Activated CD8-positive, alpha-beta T cell treated with anti-CD3 and anti-CD28 coated beads for 36 hours (primary cell): ENCODE data around the gene ARHGEF28. TPM values are rescaled to one million over a fixed set of nuclear protein-coding genes. Genes with fewer than 3 reads are reported as not detected.

Source experiments
- ATAC-seq: fragments of 200-7000 bp; cut with Tn5 transposase; one replicate; pipeline ENCODE4 v1.10.0; 2021; ENCODE audit warnings: mild to moderate bottlenecking, moderate library complexity
- CTCF ChIA-PET: fragments of 350-600 bp; sonication (Branson Sonifier 250); formaldehyde crosslinking; loops from one replicate; lab custom pipeline; 2021; ENCODE audit warnings: antibody characterized with exemption; lab: Charles Lee
- POLR2A ChIA-PET: fragments of 350-600 bp; sonication (Branson Sonifier 250); formaldehyde crosslinking; loops from one replicate; lab custom pipeline; 2021; ENCODE audit warnings: antibody characterized with exemption; lab: Charles Lee
- DNase-seq: peaks from one replicate; pipeline ENCODE4 v3.0.0-alpha.2; 2020
- H3K27ac Mint-ChIP-seq: one replicate; pipeline ENCODE4 v1.8.0; 2021; ENCODE audit warnings: mild to moderate bottlenecking, mixed read lengths
- H3K27me3 Mint-ChIP-seq: one replicate; pipeline ENCODE4 v1.8.0; 2021; ENCODE audit warnings: mixed read lengths
- H3K36me3 Mint-ChIP-seq: one replicate; pipeline ENCODE4 v1.8.0; 2021; ENCODE audit warnings: low read depth, mixed read lengths
- H3K4me1 Mint-ChIP-seq: one replicate; pipeline ENCODE4 v1.8.0; 2021; ENCODE audit warnings: low read depth, mixed read lengths
- H3K4me3 Mint-ChIP-seq: one replicate; pipeline ENCODE4 v1.8.0; 2021; ENCODE audit warnings: mild to moderate bottlenecking, moderate library complexity, mixed read lengths
- H3K9me3 Mint-ChIP-seq: one replicate; pipeline ENCODE4 v1.8.0; 2021; ENCODE audit warnings: mixed read lengths
- intact Hi-C: fragments of 100-400 bp; cut with micrococcal nuclease; formaldehyde crosslinking; loops from one replicate; pipeline ENCODE4 v1.10.0; 2022
- total RNA-seq, 2 experiments: library from RNA; stranded (reverse); gene quantifications; one replicate each; pipeline ENCODE4 v1.2.3, GENCODE V29; 2021
- TF ChIP-seq, protein P1 (sequence below): fragments of 200-600 bp; IDR thresholded peaks from one replicate; pipeline ENCODE4 v1.8.0; 2022; ENCODE audit warnings: antibody characterized with exemption, mild to moderate bottlenecking

Gene ARHGEF28
- total RNA-seq, result under 1 TPM in 1 of 2 experiments, not detected in 1; 0.05 TPM

GRCh38 chr5:73625944-73626811, at the start of gene ARHGEF28:
TSS of gene ARHGEF28 (plus strand) at chr5:73626196. CDS start at chr5:73684852, 58,656 bp downstream.
- ATAC-seq, result peak; percentile 74

GRCh38 chr5:73582285-73583145, 43.5 kb upstream of the ARHGEF28 start:
- Mint-ChIP-seq H3K36me3 (peaks cover 30% of the 10 kb centered on the region), H3K4me1 (no peaks in the 10 kb centered on the region), H3K27me3 (no peaks in the 10 kb centered on the region), H3K9me3 (no peaks in the 10 kb centered on the region), H3K27ac (no peak overlapping the region), H3K4me3 (no peak overlapping the region)
- DNase-seq (no peak), ATAC-seq (no peak)
- intact Hi-C loops, result no loop called here
- CTCF ChIA-PET, result interaction anchor here (0.9 to 2.9 kb wide), 3 partner anchors 8 to 210 kb away, joined by 3 to 25 read pairs (median 7); no protein-coding TSS in a partner anchor
- TF ChIP-seq, protein P1, sequence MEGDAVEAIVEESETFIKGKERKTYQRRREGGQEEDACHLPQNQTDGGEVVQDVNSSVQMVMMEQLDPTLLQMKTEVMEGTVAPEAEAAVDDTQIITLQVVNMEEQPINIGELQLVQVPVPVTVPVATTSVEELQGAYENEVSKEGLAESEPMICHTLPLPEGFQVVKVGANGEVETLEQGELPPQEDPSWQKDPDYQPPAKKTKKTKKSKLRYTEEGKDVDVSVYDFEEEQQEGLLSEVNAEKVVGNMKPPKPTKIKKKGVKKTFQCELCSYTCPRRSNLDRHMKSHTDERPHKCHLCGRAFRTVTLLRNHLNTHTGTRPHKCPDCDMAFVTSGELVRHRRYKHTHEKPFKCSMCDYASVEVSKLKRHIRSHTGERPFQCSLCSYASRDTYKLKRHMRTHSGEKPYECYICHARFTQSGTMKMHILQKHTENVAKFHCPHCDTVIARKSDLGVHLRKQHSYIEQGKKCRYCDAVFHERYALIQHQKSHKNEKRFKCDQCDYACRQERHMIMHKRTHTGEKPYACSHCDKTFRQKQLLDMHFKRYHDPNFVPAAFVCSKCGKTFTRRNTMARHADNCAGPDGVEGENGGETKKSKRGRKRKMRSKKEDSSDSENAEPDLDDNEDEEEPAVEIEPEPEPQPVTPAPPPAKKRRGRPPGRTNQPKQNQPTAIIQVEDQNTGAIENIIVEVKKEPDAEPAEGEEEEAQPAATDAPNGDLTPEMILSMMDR, result no peak
- POLR2A ChIA-PET, result interaction anchor here (0.9 kb wide), 1 partner anchor 9 kb away, joined by 3 read pairs; no protein-coding TSS in a partner anchor

More at GRCh38 chr5:73625944-73626811, at the start of gene ARHGEF28:
- no peak within 1 kb of the TSS for H3K27ac Mint-ChIP-seq
- H3K4me1 Mint-ChIP-seq, result peaks cover 2% of the 10 kb centered on the region
- POLR2A ChIA-PET, result interaction anchor here (0.9 kb wide), 1 partner anchor 49 kb away, joined by 3 read pairs; no protein-coding TSS in a partner anchor
- TF ChIP-seq, protein P1, result no peak
- CTCF ChIA-PET, result interaction anchor here (0.8 to 1.4 kb wide), 5 partner anchors 10 to 167 kb away, joined by 3 to 4 read pairs (median 3); no protein-coding TSS in a partner anchor
- peak within 1 kb of the TSS; percentile 52 for H3K4me3 Mint-ChIP-seq
- DNase-seq, result peak; percentile 17
- no peaks in the 10 kb centered on the region for H3K9me3 Mint-ChIP-seq
- no peaks in the 10 kb centered on the region for H3K36me3 Mint-ChIP-seq
- H3K27me3 Mint-ChIP-seq, result peaks cover 43% of the 10 kb centered on the region
- intact Hi-C loops, result no loop called here

DNA sequence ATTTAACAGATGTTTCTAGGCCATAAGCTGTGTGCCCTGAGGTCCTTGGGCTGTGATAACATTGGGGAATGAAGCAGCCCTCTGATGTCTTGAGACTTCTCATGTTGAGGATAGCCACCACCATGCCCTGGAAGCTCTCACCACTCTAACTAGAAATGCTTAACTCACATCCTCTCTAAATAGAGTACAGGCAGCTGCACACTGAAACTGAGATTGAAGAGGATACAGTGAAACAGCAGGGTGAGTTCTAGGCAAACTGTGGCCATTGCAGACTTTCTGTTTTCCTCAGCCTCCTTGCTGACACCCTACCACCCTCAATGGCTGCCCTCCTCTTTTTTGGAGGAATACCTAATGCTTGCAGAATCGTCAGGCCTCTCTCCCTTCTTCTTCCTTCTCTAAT, 38.1 kb upstream of the ARHGEF28 start:
- H3K4me3 Mint-ChIP-seq, result no peak overlapping the region
- POLR2A ChIA-PET, result interaction anchor here (0.7 to 1.4 kb wide), 2 partner anchors 9 to 22 kb away, joined by 3 read pairs; partner anchors contain the start of genes ANKRA2 and UTP15
- H3K4me1 Mint-ChIP-seq, result no peaks in the 10 kb centered on the region
- no peak for ATAC-seq
- DNase-seq, result no peak
- H3K36me3 Mint-ChIP-seq, result no peaks in the 10 kb centered on the region
- CTCF ChIA-PET, result interaction anchor here (0.8 to 10.0 kb wide), 2 partner anchors 13 to 205 kb away, joined by 3 to 228 read pairs; no protein-coding TSS in a partner anchor
- H3K9me3 Mint-ChIP-seq, result no peaks in the 10 kb centered on the region
- H3K27ac Mint-ChIP-seq, result no peak overlapping the region
- intact Hi-C loops, result no loop called here
- TF ChIP-seq, protein P1, result no peak
- H3K27me3 Mint-ChIP-seq, result no peaks in the 10 kb centered on the region

DNA sequence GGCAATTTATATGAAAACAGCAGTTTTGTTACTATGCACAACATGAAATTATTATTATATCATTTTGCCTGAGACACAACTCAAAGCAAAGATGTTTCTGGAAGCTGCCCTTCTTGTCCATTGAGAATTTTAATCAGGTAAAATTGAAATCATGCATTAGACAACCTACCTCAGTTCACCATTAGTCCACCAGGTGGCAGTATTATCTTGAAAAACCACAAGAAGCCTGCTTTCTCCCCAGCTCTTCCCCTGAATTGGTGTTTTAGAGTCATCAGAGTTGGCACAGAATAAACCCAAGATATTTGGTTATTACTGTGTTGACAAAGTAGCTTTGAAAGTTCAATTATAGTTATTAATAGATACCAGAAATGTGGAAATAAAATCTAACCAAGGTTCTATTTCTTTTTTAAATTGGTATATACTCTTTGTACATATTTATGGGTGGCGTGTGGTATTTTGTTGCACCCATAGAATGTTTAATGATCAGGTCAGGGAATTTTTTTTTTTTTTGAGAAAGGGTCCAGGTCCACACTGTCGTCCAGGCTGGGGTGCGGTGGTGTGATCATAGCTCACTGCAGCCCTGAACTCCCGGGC, 34.8 kb upstream of the ARHGEF28 start:
- no peak overlapping the region for H3K27ac Mint-ChIP-seq
- TF ChIP-seq, protein P1, result peak; percentile 86
- no peaks in the 10 kb centered on the region for H3K36me3 Mint-ChIP-seq
- no peaks in the 10 kb centered on the region for H3K27me3 Mint-ChIP-seq
- H3K9me3 Mint-ChIP-seq, result no peaks in the 10 kb centered on the region
- no peaks in the 10 kb centered on the region for H3K4me1 Mint-ChIP-seq
- ChIA-PET POLR2A (interaction anchor here (1.1 kb wide), 1 partner anchor 9 kb away, joined by 3 read pairs; no protein-coding TSS in a partner anchor), CTCF (interaction anchor here (0.7 to 10.0 kb wide), 42 partner anchors 9 to 310 kb away, joined by 3 to 228 read pairs (median 4); partner anchors contain the start of genes ANKRA2 and ARHGEF28)
- intact Hi-C loops, result loop anchor here (1.0 to 5.0 kb wide), 3 partner anchors 101 to 1056 kb away; no protein-coding TSS in a partner anchor
- DNase-seq (peak; percentile 52), ATAC-seq (peak; percentile 66)
- H3K4me3 Mint-ChIP-seq, result no peak overlapping the region
